ENCODE data around the gene CACNB4. TPM values are rescaled to one million over a fixed set of nuclear protein-coding genes. Genes with fewer than 3 reads are reported as not detected.
"Not testable (repeated sequence)": the region's sequence is repeated elsewhere in the genome, so short reads cannot be mapped to it uniquely, and the experiment has no call there.

CACNB4 gene
- total RNA-seq, 1 donor from 2014 or later = 5.1 TPM

DNA sequence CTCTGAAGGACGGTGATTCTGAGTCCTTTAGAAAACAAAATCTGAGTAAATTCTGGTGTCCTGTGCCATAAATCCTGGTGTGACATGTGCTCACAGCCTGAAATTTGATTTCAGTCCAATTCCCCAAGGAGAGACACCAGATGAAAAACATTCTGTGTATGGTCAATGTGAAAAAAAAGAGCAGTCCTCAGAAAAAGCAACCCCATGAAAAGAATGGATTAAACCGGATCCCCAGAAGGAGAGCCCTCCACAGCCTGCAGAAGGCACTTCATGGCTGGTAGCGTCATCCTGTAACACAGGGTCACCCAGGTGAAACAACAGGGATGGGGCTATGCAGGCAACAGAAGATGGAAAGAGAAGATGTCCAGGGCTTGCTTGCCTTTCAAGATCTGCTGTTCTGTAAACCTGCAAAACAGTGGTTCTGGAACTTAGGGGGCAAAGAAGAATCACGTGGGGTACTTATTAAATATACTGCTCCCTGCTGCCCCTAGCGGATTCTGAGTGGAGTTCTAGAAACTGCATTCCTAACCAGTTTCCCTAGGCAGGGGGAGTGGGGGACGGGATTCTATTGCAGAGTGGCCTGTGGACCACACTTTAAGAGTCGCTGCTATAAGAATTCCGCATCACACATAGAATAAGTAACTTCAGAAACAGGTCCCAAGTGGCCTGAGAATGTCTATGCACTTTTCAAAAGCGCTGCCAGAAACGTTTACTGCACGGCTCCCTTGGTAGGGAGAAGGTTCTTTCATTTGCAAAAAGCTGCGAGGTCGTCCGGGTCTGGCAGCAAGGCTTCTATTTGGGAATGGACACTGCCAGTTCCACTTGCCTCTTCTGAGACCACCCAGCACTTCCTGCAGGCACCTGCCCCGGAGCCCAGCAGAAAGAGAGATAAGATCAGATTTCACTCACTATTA is 151.7 kb downstream of the CACNB4 start:
- peaks cover 13% of the 10 kb centered on the region for H3K4me1 Mint-ChIP-seq (ENCODE audit: low read depth, unreplicated experiment)
- peaks cover 2% of the 10 kb centered on the region for H3K9me3 Mint-ChIP-seq (ENCODE audit: unreplicated experiment)
- DNase-seq = peak; percentile 37
- H3K27ac Mint-ChIP-seq (ENCODE audit: unreplicated experiment) = no peak overlapping the region
- peak overlapping the region; percentile 26 for H3K4me3 Mint-ChIP-seq (ENCODE audit: unreplicated experiment)
- TF ChIP-seq, protein P1, sequence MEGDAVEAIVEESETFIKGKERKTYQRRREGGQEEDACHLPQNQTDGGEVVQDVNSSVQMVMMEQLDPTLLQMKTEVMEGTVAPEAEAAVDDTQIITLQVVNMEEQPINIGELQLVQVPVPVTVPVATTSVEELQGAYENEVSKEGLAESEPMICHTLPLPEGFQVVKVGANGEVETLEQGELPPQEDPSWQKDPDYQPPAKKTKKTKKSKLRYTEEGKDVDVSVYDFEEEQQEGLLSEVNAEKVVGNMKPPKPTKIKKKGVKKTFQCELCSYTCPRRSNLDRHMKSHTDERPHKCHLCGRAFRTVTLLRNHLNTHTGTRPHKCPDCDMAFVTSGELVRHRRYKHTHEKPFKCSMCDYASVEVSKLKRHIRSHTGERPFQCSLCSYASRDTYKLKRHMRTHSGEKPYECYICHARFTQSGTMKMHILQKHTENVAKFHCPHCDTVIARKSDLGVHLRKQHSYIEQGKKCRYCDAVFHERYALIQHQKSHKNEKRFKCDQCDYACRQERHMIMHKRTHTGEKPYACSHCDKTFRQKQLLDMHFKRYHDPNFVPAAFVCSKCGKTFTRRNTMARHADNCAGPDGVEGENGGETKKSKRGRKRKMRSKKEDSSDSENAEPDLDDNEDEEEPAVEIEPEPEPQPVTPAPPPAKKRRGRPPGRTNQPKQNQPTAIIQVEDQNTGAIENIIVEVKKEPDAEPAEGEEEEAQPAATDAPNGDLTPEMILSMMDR (IDR thresholded peaks at IDR 0.05; ENCODE audit: partially characterized antibody, unreplicated experiment) = peak; percentile 78
- peaks cover 9% of the 10 kb centered on the region for H3K36me3 Mint-ChIP-seq (ENCODE audit: unreplicated experiment)
- H3K27me3 Mint-ChIP-seq (ENCODE audit: unreplicated experiment) = no peaks in the 10 kb centered on the region

DNA sequence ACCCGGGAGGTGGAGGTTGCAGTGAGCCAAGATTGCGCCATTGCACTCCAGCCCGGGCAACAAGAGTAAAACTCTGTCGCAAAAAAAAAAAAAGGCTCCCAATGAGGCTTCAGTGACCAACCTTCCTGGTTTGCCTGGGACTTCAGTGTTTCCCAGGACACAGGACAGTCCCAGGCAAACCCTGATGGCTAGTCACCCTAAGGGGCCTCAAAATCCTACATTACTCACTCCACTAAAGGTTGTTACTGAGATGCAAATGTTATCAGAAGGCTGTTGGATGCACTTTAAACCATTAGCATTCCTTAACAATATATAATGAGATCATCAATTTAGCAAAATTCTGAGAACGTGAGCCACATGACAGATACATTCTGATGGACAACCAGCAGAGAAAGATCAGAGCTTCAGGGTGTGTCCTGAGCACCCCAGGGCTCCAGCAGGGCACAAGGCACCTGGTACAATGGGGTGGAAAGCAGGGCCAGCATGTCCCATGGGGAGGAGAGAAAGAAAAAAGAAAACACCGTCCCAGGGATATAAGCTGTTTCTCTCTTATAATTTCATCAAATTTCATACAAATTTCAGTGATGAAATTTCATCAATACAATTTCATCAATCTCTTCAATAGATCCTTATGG is 152.5 kb downstream of the CACNB4 start:
- peaks cover 13% of the 10 kb centered on the region for H3K4me1 Mint-ChIP-seq (ENCODE audit: low read depth, unreplicated experiment)
- DNase-seq = no peak
- H3K4me3 Mint-ChIP-seq (ENCODE audit: unreplicated experiment) = peak overlapping the region; percentile 26
- peak overlapping the region; percentile 33 for H3K27ac Mint-ChIP-seq (ENCODE audit: unreplicated experiment)
- peaks cover 9% of the 10 kb centered on the region for H3K36me3 Mint-ChIP-seq (ENCODE audit: unreplicated experiment)
- TF ChIP-seq, protein P1 (IDR thresholded peaks at IDR 0.05; ENCODE audit: partially characterized antibody, unreplicated experiment) = no peak
- no peaks in the 10 kb centered on the region for H3K27me3 Mint-ChIP-seq (ENCODE audit: unreplicated experiment)
- peaks cover 2% of the 10 kb centered on the region for H3K9me3 Mint-ChIP-seq (ENCODE audit: unreplicated experiment)

DNA sequence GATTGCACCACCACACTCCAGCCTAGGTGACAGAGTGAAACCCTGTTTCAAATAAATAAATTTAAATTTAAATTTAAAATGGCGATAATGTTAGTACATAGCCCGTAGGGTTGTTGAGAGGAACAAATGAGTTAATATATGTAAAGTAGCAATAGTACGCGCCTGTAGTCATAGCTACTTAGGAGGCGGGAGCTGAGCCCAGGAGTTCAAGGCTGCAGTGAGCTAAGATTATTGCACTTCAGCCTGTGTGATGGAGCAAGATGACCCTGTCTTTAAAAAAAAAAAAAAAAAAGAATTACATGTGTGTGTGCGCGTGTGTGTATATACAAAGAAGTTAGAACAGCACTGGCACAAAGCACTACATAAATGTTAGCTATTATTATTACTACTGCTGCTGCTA is 153.2 kb downstream of the CACNB4 start:
- peaks cover 2% of the 10 kb centered on the region for H3K9me3 Mint-ChIP-seq (ENCODE audit: unreplicated experiment)
- H3K4me1 Mint-ChIP-seq (ENCODE audit: low read depth, unreplicated experiment) = peaks cover 13% of the 10 kb centered on the region
- no peak overlapping the region for H3K27ac Mint-ChIP-seq (ENCODE audit: unreplicated experiment)
- H3K36me3 Mint-ChIP-seq (ENCODE audit: unreplicated experiment) = peaks cover 9% of the 10 kb centered on the region
- H3K27me3 Mint-ChIP-seq (ENCODE audit: unreplicated experiment) = no peaks in the 10 kb centered on the region
- TF ChIP-seq, protein P1 (IDR thresholded peaks at IDR 0.05; ENCODE audit: partially characterized antibody, unreplicated experiment) = no peak
- H3K4me3 Mint-ChIP-seq (ENCODE audit: unreplicated experiment) = no peak overlapping the region
- no peak for DNase-seq

DNA sequence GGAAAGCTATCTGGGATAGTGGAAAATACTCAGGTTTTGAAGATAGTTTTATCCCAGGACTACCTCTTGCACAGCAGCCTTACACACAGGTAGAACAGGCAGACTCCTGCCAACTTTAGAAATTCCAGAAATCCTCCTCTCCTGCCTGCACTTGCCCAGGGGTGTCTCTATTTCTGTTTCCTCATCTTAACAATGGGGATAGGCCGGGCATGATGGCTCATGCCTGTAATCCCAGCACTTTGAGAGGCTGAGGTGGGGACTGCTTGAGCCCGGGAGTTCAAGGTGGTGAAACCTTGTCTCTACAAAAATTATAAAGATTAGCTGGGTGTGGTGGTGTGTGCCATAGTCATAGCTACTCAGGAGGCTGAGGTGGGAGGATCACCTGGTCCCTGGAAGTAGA is 153.7 kb downstream of the CACNB4 start:
- H3K9me3 Mint-ChIP-seq (ENCODE audit: unreplicated experiment) = peaks cover 2% of the 10 kb centered on the region
- peaks cover 13% of the 10 kb centered on the region for H3K4me1 Mint-ChIP-seq (ENCODE audit: low read depth, unreplicated experiment)
- no peak for DNase-seq
- no peaks in the 10 kb centered on the region for H3K27me3 Mint-ChIP-seq (ENCODE audit: unreplicated experiment)
- TF ChIP-seq, protein P1 (IDR thresholded peaks at IDR 0.05; ENCODE audit: partially characterized antibody, unreplicated experiment) = no peak
- peaks cover 9% of the 10 kb centered on the region for H3K36me3 Mint-ChIP-seq (ENCODE audit: unreplicated experiment)
- no peak overlapping the region for H3K27ac Mint-ChIP-seq (ENCODE audit: unreplicated experiment)
- H3K4me3 Mint-ChIP-seq (ENCODE audit: unreplicated experiment) = no peak overlapping the region

DNA sequence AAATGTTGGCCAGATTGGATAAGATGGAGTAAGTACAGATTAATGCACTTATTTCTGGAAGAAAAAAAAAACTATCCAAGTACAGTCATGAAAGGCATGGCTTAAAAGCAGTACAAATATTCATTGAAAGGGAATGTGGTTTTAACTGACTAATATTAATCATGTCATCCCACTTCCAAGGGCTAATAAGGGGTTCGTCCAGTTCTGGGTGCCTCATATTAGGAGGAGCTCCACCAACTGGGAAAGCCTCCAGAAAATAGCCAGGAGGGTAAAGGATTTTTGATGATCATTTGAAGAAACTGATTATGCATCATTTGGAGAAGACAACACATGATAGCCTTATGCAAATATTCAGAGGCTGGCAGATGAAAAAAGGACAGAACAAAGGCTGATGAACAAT is 155.4 kb downstream of the CACNB4 start:
- TF ChIP-seq, protein P1 (IDR thresholded peaks at IDR 0.05; ENCODE audit: partially characterized antibody, unreplicated experiment) = no peak
- Mint-ChIP-seq H3K9me3 (ENCODE audit: unreplicated experiment) (peaks cover 2% of the 10 kb centered on the region), H3K4me3 (ENCODE audit: unreplicated experiment) (no peak overlapping the region), H3K4me1 (ENCODE audit: low read depth, unreplicated experiment) (peaks cover 12% of the 10 kb centered on the region), H3K36me3 (ENCODE audit: unreplicated experiment) (peaks cover 9% of the 10 kb centered on the region), H3K27ac (ENCODE audit: unreplicated experiment) (no peak overlapping the region), H3K27me3 (ENCODE audit: unreplicated experiment) (no peaks in the 10 kb centered on the region)
- DNase-seq = no peak

DNA sequence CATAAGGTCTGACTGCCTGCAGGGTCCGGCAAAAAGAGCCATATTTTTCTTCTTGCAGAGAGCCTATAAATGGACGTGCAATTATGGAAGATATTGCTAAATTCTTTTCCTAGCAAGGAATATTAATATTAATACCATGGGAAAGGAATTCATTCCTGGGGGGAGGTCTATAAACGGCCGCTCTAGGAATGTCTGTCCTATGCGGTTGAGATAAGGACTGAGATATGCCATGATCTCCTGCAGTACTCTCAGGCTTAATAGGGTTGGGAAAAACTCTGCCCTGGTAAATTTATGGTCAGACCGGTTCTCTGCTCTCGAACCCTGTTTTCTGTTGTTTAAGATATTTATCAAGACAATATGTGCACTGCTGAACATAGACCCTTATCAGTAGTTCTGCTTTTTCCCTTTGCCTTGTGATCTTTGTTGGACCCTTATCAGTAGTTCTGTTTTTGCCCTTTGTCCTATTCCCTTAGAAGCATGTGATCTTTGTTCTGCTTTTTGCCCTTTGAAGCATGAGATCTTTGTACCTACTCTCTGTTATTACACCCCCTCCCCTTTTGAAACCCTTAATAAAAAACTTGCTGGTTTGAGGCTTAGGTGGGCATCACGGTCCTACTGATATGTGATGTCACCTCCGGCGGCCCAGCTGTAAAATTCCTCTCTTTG is 156.2 kb downstream of the CACNB4 start:
- H3K4me3 Mint-ChIP-seq (ENCODE audit: unreplicated experiment); H3K9me3 Mint-ChIP-seq (ENCODE audit: unreplicated experiment); DNase-seq; H3K27ac Mint-ChIP-seq (ENCODE audit: unreplicated experiment); H3K36me3 Mint-ChIP-seq (ENCODE audit: unreplicated experiment); H3K27me3 Mint-ChIP-seq (ENCODE audit: unreplicated experiment): not testable (repeated sequence)
- H3K4me1 Mint-ChIP-seq (ENCODE audit: low read depth, unreplicated experiment) = peaks cover 11% of the 10 kb centered on the region
